GM21367 (cell line): ENCODE measurements around the gene MAST4.

Experiments used
- ATAC-seq: cut with Tn5 transposase; IDR thresholded peaks from one replicate; pipeline ENCODE4 v1.9.1; 2021; ENCODE audit not compliant: unreplicated experiment

MAST4 gene

DNA sequence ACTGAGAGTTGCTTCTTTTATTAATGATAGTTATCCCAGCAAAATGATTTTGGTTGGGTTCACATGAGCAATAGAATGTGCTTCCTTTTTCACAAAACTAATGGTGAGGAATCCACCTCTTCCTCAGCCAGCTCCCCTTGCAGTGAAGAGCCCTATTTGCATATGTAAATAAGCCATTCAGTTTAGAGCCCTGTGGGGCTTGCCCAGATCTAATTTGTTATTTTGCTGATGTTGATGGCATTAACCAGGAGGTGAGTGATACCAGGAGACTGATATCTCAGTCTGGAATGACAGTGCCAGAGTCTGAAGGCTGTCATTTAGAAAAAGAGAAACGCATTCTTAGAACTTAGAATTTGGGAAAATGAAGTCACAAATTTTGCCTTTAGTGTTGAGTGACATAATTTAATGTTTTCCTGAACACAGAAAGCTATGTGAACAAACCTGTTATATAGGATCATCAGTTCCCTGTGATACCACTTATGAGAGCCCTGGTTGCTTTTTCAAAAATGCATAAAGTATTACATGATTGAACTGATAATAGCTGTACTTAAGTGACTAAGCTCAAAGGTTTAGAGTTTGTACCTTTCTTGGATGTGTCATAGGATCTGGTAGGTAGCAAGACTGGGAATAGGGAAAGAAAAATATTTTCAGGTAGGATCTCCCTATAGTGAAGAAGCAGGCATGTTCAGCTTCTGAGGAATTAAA is 271.6 kb downstream of the MAST4 start:
- no peak for ATAC-seq

DNA sequence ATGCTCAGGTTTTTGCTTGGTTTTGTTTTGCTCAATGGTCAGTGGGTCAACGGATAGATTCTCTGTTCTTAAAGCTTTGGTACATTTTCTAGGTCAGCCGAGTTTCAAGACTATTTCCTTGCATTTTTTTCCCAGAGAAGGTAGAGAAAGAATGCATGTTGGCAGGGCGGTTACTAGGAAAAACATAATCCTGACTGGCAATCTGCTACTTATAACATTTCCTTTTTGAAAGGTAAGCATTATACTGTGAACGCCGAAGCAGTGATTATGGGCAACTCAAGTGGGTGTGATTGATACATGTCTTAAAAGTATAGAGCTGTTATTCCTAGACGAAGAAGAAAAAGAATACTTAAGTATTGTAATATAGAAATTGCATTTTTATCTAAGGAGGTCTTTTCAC is 273.2 kb downstream of the MAST4 start:
- no peak for ATAC-seq

DNA sequence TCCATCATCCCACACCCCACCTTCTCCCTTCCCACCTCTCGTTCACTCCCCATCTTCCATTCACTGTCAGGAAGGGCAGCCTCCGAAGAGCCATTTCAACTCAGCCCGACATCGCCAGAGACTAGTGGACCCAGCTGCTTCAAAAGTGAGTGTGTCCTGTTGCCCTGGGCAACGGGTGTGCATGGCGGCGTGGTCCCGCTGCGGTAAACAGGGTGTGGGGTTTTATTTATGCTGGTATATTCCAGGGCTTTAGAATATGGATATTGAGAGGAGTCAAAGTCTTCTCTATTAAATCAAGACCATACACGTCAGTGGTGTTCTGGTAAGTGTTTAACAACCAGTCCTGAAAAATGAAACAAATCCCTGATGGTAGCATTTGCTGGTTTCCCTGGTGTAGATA is 274.5 kb downstream of the MAST4 start:
- ATAC-seq = no peak

DNA sequence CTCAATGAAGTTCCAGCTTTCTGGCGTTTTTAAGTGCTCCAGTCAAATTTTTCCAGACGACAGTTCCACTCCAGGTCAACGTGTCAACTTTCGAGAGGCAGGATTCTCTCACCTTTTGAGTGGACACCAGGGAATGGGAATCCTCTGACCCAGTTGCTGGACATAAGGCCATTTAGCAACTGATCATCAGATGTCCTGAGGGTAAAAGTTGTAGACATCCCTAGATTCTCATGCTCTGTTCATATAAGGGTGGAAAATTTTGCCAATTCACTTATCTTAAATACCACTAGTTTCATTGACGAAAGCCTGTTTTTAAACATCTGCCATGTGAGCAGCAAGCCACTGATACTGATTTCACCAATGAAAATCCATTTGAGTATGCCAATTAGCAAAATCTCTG is 275.5 kb downstream of the MAST4 start:
- no peak for ATAC-seq

DNA sequence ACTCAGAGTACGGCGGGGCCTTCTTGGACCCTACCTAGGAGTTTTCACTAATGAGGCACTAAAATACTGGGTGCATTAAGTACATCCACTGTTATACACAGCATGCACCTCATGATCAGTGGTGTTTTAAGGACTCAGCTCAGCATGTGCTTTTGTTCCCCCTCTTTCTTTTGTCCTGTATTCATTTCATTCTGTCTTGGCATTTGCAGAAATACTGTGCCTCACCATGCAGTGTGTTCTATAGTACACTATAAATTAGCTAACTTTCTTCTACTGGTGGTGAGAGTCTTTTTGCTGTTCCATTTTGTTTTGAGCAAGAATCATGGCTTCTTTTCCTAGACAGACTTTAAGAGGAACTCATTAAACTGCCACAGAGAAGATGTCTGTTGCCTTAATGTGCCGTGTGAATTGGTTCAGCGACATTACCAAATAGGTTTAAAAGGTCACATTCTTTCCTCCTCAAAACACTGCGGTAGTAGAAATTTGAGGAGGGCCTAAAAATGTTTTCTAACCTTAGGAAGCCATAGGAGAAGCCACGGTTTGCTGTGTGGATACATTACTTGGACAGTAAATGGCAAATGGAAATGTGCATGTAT is 276.6 kb downstream of the MAST4 start:
- no peak for ATAC-seq

DNA sequence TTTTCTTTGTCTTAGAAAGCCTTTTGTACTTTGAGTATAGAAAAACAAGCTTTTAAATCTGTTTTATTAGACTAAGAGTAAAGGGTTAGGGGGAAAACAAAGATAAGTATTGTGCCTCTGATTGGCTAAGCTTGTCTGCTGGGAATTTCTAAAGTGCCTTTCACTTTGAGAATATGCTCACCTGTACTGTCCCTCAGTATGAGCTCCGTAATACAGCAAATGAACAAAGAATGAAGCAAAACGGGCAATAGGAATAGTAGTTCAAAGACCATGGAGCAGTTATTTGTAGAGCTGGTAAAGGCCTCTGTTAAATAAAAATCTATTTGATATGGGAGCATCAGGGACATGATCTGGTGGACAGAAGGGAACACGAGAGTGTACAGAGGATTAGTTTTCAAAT is 277.8 kb downstream of the MAST4 start:
- ATAC-seq = no peak

DNA sequence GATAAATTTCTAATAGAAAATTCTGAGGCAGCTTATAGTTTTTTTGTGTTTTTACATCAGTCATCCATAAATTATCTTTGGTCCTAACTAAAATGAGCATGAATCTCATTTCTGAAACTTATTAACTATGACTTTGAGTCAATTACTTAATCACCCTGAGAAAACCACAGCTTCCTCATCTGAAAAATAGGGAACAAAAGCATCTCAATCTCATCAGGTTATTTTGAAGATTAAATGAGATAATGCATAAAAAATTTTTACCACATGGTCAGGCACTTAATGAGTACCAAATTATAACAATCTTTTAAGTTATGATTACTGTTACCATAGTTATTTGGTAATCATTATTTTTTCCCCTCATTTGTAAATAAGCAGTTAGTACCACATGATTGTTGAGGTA is 279.1 kb downstream of the MAST4 start:
- no peak for ATAC-seq

DNA sequence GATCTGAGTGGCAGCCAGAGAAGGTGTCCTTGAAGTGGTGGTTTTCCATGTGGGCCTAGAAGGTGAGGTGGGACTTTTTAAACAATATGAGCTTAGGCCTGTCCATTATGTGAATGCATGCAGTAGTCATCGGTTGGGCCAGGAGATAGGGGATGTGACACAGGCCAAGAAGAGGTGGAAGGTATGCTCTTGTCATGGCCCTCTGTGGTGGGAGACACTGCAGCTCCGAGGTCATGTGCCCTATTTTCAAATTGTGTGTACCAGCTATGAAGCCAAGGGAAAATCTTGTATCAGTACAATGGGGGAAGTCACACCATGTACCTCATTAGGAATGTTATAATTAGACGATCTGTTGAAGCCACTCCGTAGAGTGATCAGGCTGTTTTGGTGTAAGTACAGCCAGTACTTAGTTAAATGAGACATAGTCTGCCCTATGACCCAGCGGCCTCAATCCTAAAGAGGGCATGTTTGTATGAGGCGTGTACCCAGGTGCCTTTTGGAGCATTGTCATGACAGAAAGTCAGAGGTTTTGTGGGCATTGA is 280.1 kb downstream of the MAST4 start:
- ATAC-seq = no peak

DNA sequence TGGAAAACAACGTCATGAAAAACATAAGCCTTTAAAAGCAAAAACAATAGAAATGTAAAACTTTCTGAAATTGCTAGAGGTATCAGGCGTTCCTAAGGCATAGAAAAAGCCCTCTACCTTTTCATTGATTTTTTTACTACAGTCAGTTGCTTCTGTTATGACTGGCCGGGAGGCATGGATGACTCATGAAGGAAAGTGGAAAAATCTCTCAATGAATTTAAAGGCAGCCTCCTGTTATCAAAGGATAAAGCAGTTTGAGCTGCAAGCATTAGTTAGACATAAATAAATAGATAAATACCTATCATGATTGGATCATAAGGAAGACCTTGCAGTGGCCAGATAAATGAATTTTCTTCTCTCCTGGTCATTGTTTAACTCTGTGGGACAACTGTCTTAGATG is 281.6 kb downstream of the MAST4 start:
- ATAC-seq = no peak

DNA sequence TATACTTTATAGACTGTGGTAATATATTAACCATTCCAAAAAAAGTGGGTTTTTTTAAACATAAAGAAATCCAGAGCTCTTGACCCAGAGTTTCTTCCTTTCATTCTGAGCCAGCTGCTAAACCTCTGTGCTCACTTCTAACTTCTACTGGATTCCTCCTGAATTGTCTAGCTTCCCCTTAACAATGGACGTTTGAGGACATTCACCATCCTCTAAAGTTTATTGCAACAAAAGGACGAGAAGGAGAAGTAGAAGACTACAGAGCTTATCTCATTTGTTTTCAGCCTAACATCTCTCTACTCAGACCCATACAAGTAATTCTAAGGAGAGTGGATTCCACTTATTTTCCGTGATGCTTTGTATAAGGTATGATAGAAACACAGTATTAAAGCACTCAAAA is 284.2 kb downstream of the MAST4 start:
- no peak for ATAC-seq

DNA sequence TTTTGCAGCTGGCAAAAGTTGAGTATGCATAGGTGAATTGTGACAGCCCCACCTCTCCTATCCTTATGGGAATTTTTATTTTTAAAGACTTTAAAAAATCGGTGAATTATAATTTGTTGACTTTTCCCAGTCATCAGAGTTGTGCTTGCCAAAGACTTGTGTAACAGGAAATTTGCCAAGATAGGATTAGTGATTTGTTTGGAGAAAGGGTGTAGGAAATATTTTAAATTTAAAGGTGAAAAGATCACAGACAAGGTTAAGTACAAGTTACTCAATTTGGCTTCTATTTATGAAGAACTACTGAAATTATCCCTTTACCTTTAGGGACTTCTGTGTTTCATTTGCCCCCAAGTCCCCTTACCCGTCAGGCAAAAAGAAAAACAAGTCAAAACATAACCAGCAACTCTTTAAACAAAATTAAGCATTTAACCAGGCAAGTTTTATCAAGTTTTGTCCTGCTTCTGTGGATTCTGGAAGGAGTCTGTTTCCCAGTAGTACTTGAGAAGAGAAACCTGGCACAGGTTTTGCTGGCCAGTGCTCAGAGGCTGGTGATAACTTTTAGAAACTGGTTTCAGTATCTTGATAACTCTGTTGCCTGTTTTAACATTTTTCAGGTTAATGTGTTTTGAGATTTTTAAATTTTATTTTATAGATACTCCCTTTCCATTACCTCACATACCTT is 285.4 kb downstream of the MAST4 start:
- no peak for ATAC-seq

DNA sequence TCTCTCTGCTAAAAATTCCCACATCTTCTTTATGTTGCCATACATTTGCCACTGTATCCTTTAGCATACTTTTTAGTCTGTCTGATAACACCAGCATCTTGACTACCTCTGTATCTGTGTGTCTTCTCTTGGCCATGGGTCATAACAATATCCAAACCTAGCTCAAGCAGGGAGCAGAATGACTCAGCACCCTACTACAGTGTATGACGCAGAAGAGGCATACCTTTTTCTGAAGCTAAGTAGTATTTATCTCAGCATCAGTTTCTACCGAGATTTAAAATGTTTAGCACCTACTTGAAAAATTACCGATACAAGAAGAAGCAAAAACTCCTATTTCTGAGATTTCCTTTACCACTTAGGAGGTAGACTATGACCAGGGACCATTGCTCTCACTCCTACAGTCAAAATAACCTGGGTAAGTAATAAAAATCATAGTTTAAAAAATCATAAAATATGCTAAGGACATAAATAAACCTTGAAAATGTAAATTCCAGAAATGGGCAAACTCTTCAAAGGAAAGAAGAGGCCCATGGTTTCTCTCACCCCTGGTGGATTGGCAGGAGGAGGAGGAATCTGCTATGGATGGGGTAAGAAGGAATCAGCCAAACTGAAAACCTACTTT is 286.5 kb downstream of the MAST4 start:
- no peak for ATAC-seq

DNA sequence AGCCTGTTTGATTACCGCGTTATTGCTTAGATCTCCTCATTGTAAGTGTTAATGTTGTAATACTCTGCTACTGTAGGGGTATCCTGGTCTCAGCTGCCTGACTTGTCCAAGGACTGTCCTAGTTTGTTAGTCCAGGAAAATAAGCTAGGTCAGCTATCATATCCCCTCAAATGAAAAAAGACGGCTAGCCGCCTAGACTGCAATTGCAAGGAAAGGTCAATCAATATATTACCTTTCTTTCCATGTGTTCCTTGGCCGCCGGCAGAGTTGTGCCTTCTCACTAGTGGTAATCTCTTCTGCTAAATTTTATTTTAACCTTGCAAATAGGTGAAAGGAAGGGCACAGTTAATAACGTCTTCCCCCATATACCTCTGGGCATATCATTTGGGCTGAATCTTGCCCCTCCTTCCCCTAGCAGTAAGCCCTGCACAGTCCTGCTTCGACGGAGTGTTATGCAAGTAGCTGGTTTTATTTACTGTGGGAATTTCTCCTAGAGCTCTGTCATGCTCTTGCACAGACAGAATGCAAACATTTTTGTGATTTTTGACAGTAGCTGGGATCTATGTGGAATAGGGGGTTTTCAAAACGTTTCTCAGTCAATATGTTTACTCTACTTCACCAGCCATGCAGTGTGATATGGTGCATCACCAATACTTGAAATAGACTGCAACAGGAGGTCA is 288.5 kb downstream of the MAST4 start:
- no peak for ATAC-seq

DNA sequence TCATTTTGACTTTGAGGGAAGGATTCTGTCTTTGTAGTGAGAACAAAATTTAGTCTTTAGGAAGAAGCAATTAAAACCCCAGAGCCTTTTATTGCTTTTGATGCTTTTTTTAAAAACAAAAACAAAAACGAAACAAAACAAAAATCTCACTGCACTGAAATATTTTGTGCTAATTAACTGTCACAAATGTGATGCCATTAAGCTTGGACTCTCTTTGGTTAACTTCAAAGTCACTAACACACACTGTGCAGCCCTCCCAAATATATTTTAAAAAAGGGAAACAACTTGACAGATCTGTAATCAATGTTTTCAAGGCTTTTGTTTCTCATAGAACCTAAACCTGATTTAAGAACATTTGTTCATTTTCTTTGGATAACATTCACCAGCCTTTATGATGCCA is 290.7 kb downstream of the MAST4 start:
- no peak for ATAC-seq

DNA sequence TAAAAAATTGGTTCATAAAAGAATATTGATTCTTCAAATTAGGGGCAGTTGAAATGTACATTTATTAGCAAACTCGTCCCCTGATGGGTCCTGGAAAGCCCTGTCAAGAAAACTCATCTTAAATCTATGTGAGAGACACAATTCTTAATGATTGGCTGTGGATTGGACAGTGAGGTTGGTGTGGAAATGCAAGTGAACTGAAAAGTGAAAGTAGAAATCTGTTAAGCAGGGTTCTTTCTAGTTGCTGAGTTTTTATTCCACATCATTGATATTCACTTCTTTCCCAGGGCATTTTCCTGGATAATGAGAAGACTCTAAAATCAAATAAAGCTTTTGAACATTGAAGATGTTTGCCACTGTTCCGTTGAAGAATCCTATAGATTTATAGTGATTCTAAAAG is 292.4 kb downstream of the MAST4 start:
- ATAC-seq = no peak

DNA sequence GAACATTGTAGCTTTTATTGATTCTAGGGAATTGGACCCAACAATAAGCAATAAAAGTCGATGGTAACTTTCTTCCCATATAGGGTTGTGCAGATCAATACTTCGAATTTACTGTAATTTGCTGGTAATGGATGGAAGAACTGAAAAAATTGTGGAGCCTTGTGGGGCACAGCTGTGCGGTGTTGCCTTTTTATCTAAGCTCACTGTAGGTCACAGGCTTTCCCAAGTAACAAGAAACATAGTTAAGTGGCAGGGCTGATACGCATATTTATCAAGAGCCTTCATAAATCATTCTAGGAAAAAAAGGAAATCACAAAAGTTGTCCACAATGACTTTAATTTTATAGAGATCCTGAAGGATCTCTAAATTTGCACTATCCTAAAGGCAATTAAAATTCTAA is 292.9 kb downstream of the MAST4 start:
- no peak for ATAC-seq

DNA sequence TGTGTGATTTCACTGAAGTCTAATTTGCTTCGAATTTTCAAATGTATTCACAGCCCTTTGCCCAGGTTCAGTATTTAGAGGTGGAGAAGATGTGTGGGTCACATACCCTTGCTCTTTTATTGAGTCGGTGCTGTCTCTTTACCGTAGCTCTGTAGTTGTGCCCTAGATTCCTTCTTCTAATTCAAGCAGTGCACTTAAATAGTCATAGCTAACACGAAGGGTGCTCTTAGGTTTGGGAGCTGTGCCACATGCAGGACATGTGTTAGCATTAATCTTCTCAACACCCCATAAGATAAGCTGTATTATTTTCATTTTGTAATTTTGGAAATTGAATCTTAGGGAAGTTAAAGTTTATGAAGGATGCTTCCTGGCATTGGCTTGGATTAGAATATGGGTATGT is 293.3 kb downstream of the MAST4 start:
- no peak for ATAC-seq

DNA sequence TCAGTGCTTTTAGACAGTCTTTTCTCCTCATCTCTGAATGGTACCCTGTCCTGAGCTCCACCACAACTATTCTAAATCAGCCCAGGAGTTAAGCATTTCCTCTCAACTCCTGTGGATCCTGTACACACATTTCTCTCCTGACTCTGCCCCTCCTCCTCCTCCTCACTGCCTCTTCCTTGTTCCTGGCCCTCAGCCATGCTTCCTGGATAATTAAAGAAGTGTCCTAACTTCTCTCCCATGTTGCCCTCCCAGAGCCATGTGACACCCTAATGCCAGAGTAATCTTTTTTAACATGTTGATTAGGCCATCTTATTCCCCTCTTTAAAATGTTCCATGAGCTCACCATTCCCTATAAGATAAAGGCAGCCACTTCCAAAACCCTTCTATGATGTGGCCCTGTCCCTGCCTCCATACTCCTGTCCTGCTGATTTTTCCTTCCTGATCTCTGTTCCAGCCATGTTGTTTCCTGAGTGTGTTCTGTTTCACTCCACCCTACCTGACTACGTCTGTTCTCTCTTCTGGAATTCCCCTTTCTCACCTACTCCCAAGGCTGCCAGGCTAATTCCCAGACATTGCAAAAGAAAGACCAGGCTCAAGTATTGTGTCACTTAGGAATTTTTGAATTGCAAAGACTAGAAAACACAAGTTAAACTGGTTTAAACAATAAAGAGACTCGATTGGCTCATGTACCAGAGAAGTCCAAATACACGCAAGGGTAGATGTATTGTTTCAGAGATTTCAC is 295.2 kb downstream of the MAST4 start:
- no peak for ATAC-seq

DNA sequence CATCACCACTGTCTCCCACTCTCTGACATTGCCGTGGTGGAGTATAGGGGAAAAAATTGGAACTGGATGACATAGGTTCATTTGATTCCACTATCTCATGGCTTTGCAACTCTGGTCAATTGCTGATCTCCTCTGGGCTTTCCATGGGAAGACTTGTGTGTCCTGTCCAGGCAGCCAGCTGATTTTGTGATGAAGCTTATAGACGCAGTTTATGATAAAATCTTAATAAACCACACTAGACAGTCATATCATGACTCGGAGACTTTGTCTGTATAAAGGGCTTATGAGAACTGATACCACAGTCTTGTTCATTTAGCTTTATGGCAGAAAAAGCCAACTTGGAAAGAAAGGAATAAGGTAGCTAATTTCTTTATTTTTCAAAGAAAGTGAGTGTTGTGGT is 296.5 kb downstream of the MAST4 start:
- no peak for ATAC-seq

DNA sequence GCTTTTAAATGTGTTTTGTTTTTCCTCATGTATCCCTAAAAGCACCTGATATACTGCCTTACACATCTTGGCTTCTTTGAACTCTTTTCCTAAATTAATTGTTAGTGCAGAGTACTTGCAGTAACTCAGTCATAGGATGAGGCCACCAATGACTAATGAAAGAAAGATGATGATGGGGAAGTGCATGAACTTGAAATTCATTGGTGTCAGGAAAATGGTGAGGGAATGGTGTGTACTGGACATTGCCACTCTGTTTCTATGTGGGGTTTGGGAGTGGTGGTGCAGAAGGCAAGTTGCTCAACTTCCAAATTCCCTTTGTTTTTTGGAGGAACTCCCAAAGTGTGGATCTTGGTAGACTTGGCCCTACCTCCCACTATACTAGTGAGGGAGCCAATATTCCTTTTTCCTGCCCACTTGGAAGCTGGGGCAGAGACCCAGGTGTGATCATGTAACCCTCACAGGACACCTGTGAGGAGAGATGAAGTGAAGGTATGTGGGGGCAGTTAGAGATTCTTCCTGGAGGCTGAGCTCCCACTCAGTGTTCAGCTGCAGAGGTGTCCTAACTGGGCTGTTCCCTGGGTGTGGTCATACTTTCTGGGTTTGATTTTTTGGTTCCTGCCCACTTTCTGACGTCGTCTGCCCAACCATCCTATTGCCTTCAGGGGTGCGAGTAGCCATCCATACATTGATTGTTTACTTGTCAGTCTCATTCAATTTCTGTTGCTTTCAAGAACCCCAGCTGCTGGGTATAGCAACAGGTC is 298.5 kb downstream of the MAST4 start:
- ATAC-seq = no peak
